ENCODE data around the gene EIF4G3. TPM values are rescaled to one million over a fixed set of nuclear protein-coding genes. Genes with fewer than 3 reads are reported as not detected.

The EIF4G3 gene
- total and polyA plus RNA-seq, 10 of the 15 experiments (the other 5 are each of a cell fraction or from before 2014, with no cell fraction given) = 7.4 to 45.1 (median 29.1) TPM

- no TSS peak for BruUV-seq (replicated peaks)
- no peaks in the 10 kb centered on the region for H3K9me3 ChIP-seq (replicated peaks; ENCODE audit: control insufficient read depth, insufficient read depth, low read length)
- H3K4me1 ChIP-seq (ENCODE audit: control insufficient read depth, insufficient read depth, low read length) = peaks cover 5% of the 10 kb centered on the region; the same call in 1 of the 2 replicates
- SMC1A ChIA-PET (ENCODE audit: uncharacterized antibody, unreplicated experiment) = interaction anchor here (0.7 to 1.5 kb wide), 6 partner anchors 9 to 61 kb away, joined by 3 to 5 read pairs (median 4); no protein-coding TSS in a partner anchor
- no peaks in the 10 kb centered on the region for H3K79me2 ChIP-seq (ENCODE audit: control insufficient read depth, insufficient read depth, low read length)
- no peaks in the 10 kb centered on the region for H3K27me3 ChIP-seq (replicated peaks in 1 of 2; ENCODE audit: control insufficient read depth in 2 of 2, insufficient read depth in 2 of 2, low read length in 1 of 2)
- H4K20me1 ChIP-seq (ENCODE audit: control insufficient read depth, insufficient read depth) = no peaks in the 10 kb centered on the region
- CTCF ChIA-PET = interaction anchor here (1.1 to 1.4 kb wide), 3 partner anchors 8 to 147 kb away, joined by 3 to 4 read pairs (median 3); no protein-coding TSS in a partner anchor
- no peak for TF ChIP-seq EED (IDR thresholded peaks at IDR 0.05; ENCODE audit: low read depth)
- TF ChIP-seq, protein P1, sequence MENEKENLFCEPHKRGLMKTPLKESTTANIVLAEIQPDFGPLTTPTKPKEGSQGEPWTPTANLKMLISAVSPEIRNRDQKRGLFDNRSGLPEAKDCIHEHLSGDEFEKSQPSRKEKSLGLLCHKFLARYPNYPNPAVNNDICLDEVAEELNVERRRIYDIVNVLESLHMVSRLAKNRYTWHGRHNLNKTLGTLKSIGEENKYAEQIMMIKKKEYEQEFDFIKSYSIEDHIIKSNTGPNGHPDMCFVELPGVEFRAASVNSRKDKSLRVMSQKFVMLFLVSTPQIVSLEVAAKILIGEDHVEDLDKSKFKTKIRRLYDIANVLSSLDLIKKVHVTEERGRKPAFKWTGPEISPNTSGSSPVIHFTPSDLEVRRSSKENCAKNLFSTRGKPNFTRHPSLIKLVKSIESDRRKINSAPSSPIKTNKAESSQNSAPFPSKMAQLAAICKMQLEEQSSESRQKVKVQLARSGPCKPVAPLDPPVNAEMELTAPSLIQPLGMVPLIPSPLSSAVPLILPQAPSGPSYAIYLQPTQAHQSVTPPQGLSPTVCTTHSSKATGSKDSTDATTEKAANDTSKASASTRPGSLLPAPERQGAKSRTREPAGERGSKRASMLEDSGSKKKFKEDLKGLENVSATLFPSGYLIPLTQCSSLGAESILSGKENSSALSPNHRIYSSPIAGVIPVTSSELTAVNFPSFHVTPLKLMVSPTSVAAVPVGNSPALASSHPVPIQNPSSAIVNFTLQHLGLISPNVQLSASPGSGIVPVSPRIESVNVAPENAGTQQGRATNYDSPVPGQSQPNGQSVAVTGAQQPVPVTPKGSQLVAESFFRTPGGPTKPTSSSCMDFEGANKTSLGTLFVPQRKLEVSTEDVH (IDR thresholded peaks at IDR 0.05; ENCODE audit: low read depth, partially characterized antibody) = no peak
- TF ChIP-seq MEF2A (IDR thresholded peaks at IDR 0.05; ENCODE audit: insufficient read depth, low read depth, low read length) = no peak
- H3K4me3 ChIP-seq = no peak overlapping the region
- no peak for FAIRE-seq
- in situ Hi-C loops (cut with MboI) (no loop called here), intact Hi-C loops (cut with micrococcal nuclease; ENCODE audit: unreplicated experiment) (no loop called here)
- RAD21 ChIA-PET (ENCODE audit: unreplicated experiment) = interaction anchor here (1.2 kb wide), 1 partner anchor 39 kb away, joined by 3 read pairs; no protein-coding TSS in a partner anchor
- H3K9ac ChIP-seq (ENCODE audit: control insufficient read depth, insufficient read depth, low read length) = no peak overlapping the region
- POLR2A ChIA-PET = interaction anchor here (1.0 kb wide), 1 partner anchor 11 kb away, joined by 3 read pairs; no protein-coding TSS in a partner anchor
- DNase-seq (ENCODE audit: low read depth, low spot score) = no peak
- no peak for ATAC-seq
- WGBS (ENCODE audit: insufficient coverage, insufficient replicate concordance, low lambda C conversion rate, missing lambda C conversion rate) = 74% methylated on average over 4 of the region's 4 CpGs
- H2AFZ ChIP-seq (ENCODE audit: control insufficient read depth, low read depth, low read length) = no peak overlapping the region
- H3K4me2 ChIP-seq (ENCODE audit: control insufficient read depth, insufficient read depth) = no peak overlapping the region
- H3K36me3 ChIP-seq (ENCODE audit: control insufficient read depth in 2 of 2, insufficient read depth in 2 of 2, low read length in 1 of 2) = peaks cover 2 to 8% of the 10 kb centered on the region in 2 experiments; a peak in 2 of 4 replicates
- no peak overlapping the region for H3K27ac ChIP-seq (ENCODE audit: control insufficient read depth, insufficient read depth)
Measured at GRCh38 chr1:21048462-21048861, 128.2 kb downstream of the EIF4G3 start.

All from GM12878 (cell line).